OCI-LY1 (cell line): ENCODE results near the gene NELL1.

Source experiments
- H2AFZ ChIP-seq: fragments of 200-600 bp; sonication (generic), shearing (Covaris generic); 2 replicates; pipeline ENCODE4 v1.6.0; 2014; ENCODE audit warnings: antibody characterized with exemption, mild to moderate bottlenecking, low read length
- H3F3A ChIP-seq: fragments of 200-600 bp; sonication (generic), shearing (Covaris generic); 2 replicates; pipeline ENCODE4 v1.6.0; 2014; ENCODE audit warnings: mild to moderate bottlenecking, antibody characterized with exemption, low read length, moderate library complexity; ENCODE audit not compliant: insufficient read depth
- H3K27ac ChIP-seq: fragments of 200-600 bp; sonication (generic); 2 replicates; pipeline ENCODE4 v1.5.1; 2014; ENCODE audit warnings: low read length, mixed run types, mild to moderate bottlenecking, low read depth; ENCODE audit not compliant: poor library complexity, severe bottlenecking
- H3K27me3 ChIP-seq: fragments of 200-600 bp; sonication (generic); 2 replicates; pipeline ENCODE4 v1.6.0; 2014; ENCODE audit warnings: antibody characterized with exemption, mild to moderate bottlenecking, low read length, moderate library complexity; ENCODE audit not compliant: insufficient read depth
- H3K36me3 ChIP-seq: fragments of 200-600 bp; sonication (generic); 2 replicates; pipeline ENCODE4 v1.6.1; 2014; ENCODE audit warnings: mild to moderate bottlenecking, antibody characterized with exemption, low read length, moderate library complexity, mixed read lengths; ENCODE audit not compliant: insufficient read depth
- H3K4me1 ChIP-seq: fragments of 200-600 bp; sonication (generic); 2 replicates; pipeline ENCODE4 v1.5.1; 2014; ENCODE audit warnings: mild to moderate bottlenecking, low read length, moderate library complexity; ENCODE audit not compliant: insufficient read depth, severe bottlenecking
- H3K4me2 ChIP-seq: fragments of 200-600 bp; sonication (generic), shearing (Covaris generic); 2 replicates; pipeline ENCODE4 v1.6.1; 2014; ENCODE audit warnings: low read length
- H3K4me3 ChIP-seq: fragments of 200-600 bp; sonication (generic); 2 replicates; pipeline ENCODE4 v1.5.1; 2014; ENCODE audit warnings: low read length, low read depth, mild to moderate bottlenecking, mixed read lengths; ENCODE audit not compliant: poor library complexity, severe bottlenecking
- H3K79me2 ChIP-seq: fragments of 200-600 bp; shearing (Covaris generic); 2 replicates; pipeline ENCODE4 v1.6.1; 2016; ENCODE audit warnings: mixed run types, low read length, mixed read lengths; ENCODE audit not compliant: insufficient read depth
- H3K9ac ChIP-seq: fragments of 200-600 bp; sonication (generic), shearing (Covaris generic); 2 replicates; pipeline ENCODE4 v1.6.1; 2014; ENCODE audit warnings: mild to moderate bottlenecking, low read length, mixed read lengths
- H3K9me2 ChIP-seq: fragments of 200-600 bp; sonication (generic), shearing (Covaris generic); 2 replicates; pipeline ENCODE4 v1.6.1; 2014; ENCODE audit warnings: low read depth, mild to moderate bottlenecking, low read length, mixed read lengths
- H3K9me3 ChIP-seq: fragments of 200-600 bp; shearing (Covaris generic); 2 replicates; pipeline ENCODE4 v1.6.1; 2014; ENCODE audit warnings: low read length, mixed read lengths
- H4K20me1 ChIP-seq: fragments of 200-600 bp; sonication (generic), shearing (Covaris generic); 2 replicates; pipeline ENCODE4 v1.6.0; 2016; ENCODE audit warnings: mild to moderate bottlenecking, low read length; ENCODE audit not compliant: insufficient read depth
- CTCF ChIP-seq: fragments of 200-600 bp; sonication (generic), shearing (Covaris generic); IDR thresholded peaks from 2 replicates; pipeline ENCODE4 v1.5.1; 2017; ENCODE audit warnings: mild to moderate bottlenecking, antibody characterized with exemption, low read length, moderate library complexity, mixed read lengths
- EZH2 ChIP-seq: fragments of 200-600 bp; sonication (generic), shearing (Covaris generic); IDR thresholded peaks from 2 replicates; pipeline ENCODE4 v1.8.0; 2017; ENCODE audit warnings: borderline replicate concordance, mixed run types, mild to moderate bottlenecking, antibody characterized with exemption, low read length, moderate library complexity, mixed read lengths

NELL1 gene

GRCh38 chr11:21470521-21470920, 801.1 kb downstream of the NELL1 start:
- Histone ChIP-seq H3K4me2 (no peak overlapping the region), H3K27ac (no peak overlapping the region), H3K9me3 (no peaks in the 10 kb centered on the region), H3K4me3 (no peak overlapping the region), H3K27me3 (no peaks in the 10 kb centered on the region), H3K9me2 (no peaks in the 10 kb centered on the region), H3K9ac (no peak overlapping the region), H4K20me1 (no peaks in the 10 kb centered on the region), H3K4me1 (no peaks in the 10 kb centered on the region), H3K36me3 (no peaks in the 10 kb centered on the region), H3F3A (no peaks in the 10 kb centered on the region), H3K79me2 (no peaks in the 10 kb centered on the region), H2AFZ (no peak overlapping the region)
- TF ChIP-seq EZH2 (no peak), CTCF (no peak)

- no peak for TF ChIP-seq EZH2
- TF ChIP-seq CTCF: no peak
- Histone ChIP-seq H3F3A (no peaks in the 10 kb centered on the region), H3K27me3 (no peaks in the 10 kb centered on the region), H3K9me3 (no peaks in the 10 kb centered on the region), H3K36me3 (no peaks in the 10 kb centered on the region), H4K20me1 (no peaks in the 10 kb centered on the region), H3K4me2 (no peak overlapping the region), H3K27ac (no peak overlapping the region), H3K79me2 (no peaks in the 10 kb centered on the region), H3K4me1 (no peaks in the 10 kb centered on the region), H3K9me2 (no peaks in the 10 kb centered on the region), H3K9ac (no peak overlapping the region), H3K4me3 (no peak overlapping the region), H2AFZ (no peak overlapping the region)
These were observed 802.9 kb downstream of the NELL1 start for GRCh38 chr11:21472261-21472660.

- H3K27ac ChIP-seq: no peak overlapping the region
- no peaks in the 10 kb centered on the region for H3K36me3 ChIP-seq
- H2AFZ ChIP-seq: no peak overlapping the region
- TF ChIP-seq CTCF (no peak), EZH2 (no peak)
- H3K4me1 ChIP-seq: no peaks in the 10 kb centered on the region
- no peaks in the 10 kb centered on the region for H3K27me3 ChIP-seq
- H3K79me2 ChIP-seq: no peaks in the 10 kb centered on the region
- no peaks in the 10 kb centered on the region for H3K9me2 ChIP-seq
- H4K20me1 ChIP-seq: no peaks in the 10 kb centered on the region
- H3K9me3 ChIP-seq: no peaks in the 10 kb centered on the region
- no peak overlapping the region for H3K9ac ChIP-seq
- no peak overlapping the region for H3K4me3 ChIP-seq
- H3K4me2 ChIP-seq: no peak overlapping the region
- no peaks in the 10 kb centered on the region for H3F3A ChIP-seq
These were observed 805.1 kb downstream of the NELL1 start for GRCh38 chr11:21474529-21474928.
